GM19035 (cell line): ENCODE measurements around the gene HSPA1L.
"Not testable (repeated sequence)": the region's sequence is repeated elsewhere in the genome, so short reads cannot be mapped to it uniquely, and the experiment has no call there.

Experiments used
- ATAC-seq: cut with Tn5 transposase; IDR thresholded peaks from one replicate; pipeline ENCODE4 v1.9.1; 2021; ENCODE audit not compliant: unreplicated experiment

The HSPA1L gene

DNA sequence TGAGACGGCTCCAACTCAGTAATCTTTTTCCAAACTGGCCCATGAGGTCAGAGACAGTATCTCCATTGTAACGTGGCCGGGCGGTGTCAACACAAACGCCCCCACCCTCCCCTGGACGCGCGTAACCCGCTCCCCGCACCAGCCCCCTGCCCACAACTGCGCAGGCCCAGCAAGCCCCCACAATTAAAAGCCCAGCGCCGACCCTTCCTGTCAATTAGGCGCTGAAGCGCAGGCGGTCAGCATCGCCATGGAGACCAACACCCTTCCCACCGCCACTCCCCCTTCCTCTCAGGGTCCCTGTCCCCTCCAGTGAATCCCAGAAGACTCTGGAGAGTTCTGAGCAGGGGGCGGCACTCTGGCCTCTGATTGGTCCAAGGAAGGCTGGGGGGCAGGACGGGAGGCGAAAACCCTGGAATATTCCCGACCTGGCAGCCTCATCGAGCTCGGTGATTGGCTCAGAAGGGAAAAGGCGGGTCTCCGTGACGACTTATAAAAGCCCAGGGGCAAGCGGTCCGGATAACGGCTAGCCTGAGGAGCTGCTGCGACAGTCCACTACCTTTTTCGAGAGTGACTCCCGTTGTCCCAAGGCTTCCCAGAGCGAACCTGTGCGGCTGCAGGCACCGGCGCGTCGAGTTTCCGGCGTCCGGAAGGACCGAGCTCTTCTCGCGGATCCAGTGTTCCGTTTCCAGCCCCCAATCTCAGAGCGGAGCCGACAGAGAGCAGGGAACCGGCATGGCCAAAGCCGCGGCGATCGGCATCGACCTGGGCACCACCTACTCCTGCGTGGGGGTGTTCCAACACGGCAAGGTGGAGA, at the start of gene HSPA1L, which contains the start of gene HSPA1A:
Gene HSPA1L, minus strand, starts transcription at position 259 of the 814 bp plus-strand sequence. CDS start 3,311 bp downstream, outside the sequence.
Gene HSPA1A, plus strand, starts transcription at position 519 of the 814 bp plus-strand sequence. Its CDS starts 214 bp downstream, at position 733.
- ATAC-seq: no peak

- no peak for ATAC-seq
Observed at GRCh38 chr6:31864818-31865204, 49.7 kb upstream of the HSPA1L start.

GRCh38 chr6:31864123-31864562, 49.1 kb upstream of the HSPA1L start:
- ATAC-seq: not testable (repeated sequence)

DNA sequence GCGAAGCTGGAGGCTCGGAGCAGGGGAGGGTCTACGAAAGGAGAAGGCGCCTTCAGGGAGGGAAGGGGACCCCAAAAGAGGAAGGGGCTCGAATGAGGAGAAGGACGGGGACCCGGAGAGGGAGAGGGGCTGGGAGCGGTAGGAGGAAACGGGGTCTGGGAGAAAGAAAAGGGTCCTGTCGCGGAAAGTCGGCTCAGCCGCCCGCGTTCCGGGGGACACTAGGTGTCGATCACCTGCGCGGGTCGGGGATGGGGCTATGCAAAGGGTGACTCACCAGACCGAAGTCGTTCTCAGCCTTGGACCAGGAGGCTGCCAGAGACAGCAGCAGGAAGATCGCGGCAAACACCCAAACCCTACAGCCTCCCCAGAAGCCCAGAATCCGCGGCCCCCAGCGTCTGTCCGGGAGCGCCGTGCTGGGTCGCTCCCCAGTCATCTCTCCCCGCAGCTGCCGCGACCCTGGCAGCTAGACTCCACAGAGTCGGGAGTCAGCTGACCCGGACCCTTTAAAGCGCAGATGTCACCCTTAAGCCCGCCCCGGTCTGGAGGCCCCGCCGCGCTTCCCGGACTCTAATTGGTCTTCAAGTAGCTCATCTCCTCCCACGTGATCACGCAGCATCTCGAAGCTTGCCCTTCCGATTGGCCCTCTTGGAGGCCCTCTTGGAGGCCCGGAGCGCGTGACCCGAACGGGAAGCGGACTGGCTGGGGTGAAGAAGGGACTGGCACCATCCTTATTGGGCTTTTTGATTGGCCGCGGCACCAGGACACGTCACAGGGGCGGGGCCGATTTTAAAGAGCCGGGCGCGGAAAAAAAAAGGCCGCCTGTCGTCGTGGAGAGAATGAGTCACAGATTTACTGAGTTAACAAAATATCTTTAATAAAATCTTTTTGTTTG, 47.5 kb upstream of the HSPA1L start, which contains the start of gene NEU1:
Gene NEU1, minus strand, starts transcription at position 478 of the 892 bp plus-strand sequence. Its CDS starts 45 bp downstream, at position 433.
- peak; percentile 93 for ATAC-seq

DNA sequence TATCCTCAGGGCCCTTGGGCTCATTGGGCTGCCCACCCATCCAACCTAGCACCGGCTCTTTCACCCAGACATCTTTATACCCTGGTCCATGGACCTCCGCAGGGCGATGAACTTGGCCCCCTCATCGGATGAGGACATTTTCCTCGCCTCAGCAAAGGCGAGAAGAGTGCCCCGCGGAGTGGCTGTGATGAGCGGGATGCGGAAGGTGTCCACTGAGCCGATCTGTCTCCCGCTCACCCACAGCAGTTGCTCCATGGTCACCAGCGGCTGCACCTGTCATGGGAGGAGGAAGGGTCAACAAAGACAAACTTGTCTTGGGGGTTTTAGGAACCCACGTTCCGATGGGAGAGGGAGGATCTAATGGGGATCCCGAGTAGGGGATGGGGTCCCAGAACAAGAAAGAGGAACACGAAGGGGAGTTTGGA, 46.8 kb upstream of the HSPA1L start:
- no peak for ATAC-seq

DNA sequence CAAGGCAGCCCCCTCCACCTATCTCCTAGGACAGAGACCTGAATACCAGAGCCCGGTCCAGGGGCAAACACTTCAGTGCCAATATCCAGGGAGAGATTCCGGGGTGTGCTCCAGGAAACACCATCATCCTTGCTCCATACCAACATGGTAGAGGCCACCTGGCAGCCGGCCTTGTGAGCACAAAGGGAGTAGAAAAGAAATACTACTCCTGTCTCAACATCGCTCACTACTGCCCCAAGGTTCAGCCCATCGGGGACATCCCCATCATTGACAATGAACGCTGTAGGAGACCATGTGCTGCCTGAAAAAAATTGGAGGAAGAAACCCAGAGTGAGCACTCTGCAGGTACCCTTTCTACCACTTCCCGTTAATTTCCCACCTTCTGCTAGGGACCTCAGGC, 46.1 kb upstream of the HSPA1L start:
- ATAC-seq: no peak

DNA sequence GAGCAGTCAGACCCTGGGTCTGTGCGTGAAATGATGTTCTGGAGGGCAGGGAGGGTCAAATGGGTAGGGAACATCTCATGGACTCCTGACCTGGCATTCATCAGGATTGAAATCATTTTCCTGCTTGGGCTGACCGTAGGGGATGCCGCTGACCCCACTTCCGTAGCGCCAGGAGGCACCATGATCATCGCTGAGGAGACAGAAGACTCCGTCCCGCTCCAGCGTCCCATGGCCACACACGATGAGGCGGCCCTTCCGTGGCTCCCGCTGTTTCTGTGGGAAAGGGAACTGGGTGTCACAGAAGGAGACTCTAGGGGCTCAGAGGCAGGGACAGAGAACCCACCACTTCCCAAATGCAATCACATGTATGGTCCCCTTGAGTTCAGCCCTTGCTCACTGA, 45.3 kb upstream of the HSPA1L start:
- ATAC-seq: no peak

GRCh38 chr6:31859923-31860322, 44.8 kb upstream of the HSPA1L start:
- no peak for ATAC-seq

DNA sequence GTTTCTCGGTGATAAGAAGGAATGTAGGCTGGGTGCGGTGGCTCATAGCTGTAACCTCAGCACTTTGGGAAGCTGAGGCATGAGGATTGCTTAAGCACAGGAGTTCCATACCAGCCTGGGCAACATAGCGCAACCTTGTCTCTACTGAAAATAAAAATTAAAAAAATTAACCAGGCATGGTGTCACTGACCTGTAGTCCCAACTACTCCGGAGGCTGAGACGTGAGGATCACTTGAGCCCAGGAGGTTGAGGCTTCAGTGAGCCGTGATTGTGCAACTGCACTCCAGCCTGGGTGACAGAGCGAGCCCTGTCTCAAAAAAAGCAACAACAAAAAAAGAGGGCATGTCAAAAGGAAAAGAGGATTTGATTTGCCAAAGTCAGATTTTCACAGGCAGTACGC, 43.6 kb upstream of the HSPA1L start:
- no peak for ATAC-seq

GRCh38 chr6:31857774-31858173, 42.7 kb upstream of the HSPA1L start:
- ATAC-seq: not testable (repeated sequence)

DNA sequence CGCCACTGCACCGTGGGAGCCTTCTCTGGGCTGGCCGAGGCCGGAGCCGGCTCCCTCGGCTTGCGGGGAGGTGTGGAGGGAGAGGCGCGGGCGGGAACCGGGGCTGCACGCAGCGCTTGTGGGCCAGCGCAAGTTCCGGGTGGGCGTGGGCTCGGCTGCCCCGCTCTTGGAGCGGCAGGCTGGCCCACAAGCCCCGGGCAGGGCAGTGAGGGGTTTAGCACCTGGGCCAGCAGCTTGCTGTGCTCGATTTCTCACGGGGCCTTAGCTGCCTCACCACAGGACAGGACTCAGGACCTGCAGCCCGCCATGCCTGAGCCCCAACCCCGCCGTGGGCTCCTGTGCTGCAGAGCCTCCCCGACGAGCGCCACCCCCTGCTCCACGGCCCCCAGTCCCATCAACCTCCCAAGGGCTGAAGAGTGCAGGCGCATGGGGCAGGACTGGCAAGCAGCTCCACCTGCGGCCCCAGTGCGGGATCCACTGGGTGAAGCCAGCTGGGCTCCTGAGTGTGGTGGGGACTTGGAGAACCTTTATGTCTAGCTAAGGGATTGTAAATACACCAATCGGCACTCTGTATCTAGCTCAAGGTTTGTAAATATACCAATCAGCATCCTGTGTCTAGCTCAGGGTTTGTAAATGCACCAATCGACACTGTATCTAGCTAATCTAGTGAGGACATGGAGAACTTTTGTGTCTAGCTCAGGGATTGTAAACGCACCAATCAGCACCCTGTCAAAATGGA, 37.1 kb upstream of the HSPA1L start:
- not testable (repeated sequence) for ATAC-seq

- no peak for ATAC-seq
Observed at GRCh38 chr6:31851485-31851832, 36.4 kb upstream of the HSPA1L start.

DNA sequence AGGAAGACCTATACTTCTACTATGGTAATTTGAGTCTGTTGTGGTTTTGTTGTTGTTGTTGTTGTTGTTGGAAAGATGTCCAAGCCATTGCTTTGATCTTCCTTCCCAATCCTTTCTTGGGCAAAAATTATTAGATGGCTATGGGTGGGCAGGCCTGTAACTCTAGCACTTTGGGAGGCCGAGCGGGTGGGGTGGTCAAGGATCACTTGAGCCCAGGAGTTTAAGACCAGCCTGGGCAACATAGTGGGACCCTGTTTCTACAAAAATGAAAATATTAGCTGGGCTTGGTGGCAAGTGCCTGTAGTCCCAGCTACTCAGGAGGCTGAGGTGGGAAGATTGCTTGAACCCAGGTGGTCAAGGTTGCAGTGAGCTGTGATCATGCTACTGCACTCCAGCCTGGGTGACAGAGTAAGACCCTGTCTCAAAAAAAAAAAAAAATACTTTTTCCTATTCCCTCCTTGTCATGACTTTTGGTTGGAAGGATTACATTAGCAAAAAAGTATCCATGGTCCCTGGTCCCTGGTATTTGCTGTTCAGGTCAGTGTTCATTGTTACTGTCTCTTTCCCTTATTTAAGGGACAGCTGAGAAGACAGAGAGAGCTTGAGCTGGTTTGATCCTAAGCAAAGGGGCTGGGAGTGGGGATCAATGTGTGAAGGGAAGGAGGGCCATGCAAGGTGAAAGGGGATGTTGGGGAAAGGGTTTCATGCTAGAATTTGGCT, 35.8 kb upstream of the HSPA1L start:
- ATAC-seq: no peak

- no peak for ATAC-seq
Observed at GRCh38 chr6:31847276-31847978, 32.3 kb upstream of the HSPA1L start.

- no peak for ATAC-seq
Observed at GRCh38 chr6:31844507-31844906, 29.4 kb upstream of the HSPA1L start.

DNA sequence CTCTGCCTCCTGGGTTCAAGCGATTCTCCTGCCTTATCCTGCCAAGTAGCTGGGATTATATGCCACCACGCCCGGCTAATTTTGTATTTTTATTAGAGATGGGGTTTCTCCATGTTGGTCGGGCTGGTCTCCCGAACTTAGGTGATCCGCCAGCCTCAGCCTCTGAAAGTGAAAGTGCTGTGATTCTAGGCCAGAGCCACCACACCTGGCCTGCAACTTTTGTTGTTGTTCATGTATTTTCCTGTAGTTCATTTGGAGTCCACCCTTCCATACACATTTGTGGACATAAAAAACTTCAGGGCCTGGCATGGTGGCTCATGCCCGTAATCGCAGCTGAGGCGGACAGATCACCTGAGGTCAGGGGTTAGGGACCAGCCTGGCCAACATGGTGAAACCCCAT, 27.0 kb upstream of the HSPA1L start:
- no peak for ATAC-seq

GRCh38 chr6:31839779-31840126, 24.7 kb upstream of the HSPA1L start:
- not testable (repeated sequence) for ATAC-seq

DNA sequence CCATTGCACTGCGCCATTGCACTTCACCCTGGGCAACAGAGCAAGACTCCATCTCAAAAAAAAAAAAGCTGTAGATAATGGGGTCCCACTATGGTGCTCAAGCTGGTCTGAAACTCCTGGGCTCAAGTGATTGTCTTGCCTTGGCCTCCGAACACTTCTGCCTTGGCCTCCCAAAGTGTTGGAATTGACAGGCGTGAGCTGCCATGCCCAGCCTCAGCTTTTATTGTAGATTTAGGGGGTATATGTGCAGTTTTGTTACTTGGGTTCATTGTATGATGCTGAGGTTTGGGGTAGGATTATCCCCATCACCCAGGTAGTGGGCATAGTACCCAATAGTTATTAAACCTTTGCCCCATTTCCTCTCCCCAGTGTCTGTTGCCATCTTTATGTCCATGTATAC, 23.9 kb upstream of the HSPA1L start:
- no peak for ATAC-seq

DNA sequence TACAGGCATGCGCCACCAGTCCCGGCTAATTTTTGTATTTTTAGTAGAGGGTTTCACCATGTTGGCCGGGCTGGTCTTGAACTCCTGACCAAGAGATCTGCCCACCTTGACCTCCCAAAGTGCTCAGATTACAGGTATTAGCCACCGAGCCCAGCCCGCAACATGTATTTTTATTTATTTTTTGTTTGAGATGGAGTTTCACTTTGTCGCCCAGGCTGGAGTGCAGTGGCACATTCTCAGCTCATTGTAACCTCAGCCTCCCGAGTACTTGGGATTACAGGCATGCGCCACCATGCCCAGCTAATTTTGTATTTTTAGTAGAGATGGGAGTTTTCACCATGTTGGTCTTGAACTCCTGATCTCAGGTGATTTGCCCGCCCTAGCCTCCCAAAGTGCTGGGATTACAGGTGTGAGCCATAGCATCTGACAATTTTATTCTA, 23.1 kb upstream of the HSPA1L start:
- ATAC-seq: not testable (repeated sequence)
